Stimulated activated CD4-positive, alpha-beta T cell treated with anti-CD3 and anti-CD28 coated beads, Interleukin-4, amount 100 ng/mL, for 4 hours (primary cell): ENCODE measurements around the gene IAH1.

ENCODE experiments used
- DNase-seq, 2 experiments: peaks; one replicate each; pipeline ENCODE4 v3.0.0-alpha.2; 2020

IAH1 gene

GRCh38 chr2:9535177-9535576, 60.8 kb downstream of the IAH1 start:
- DNase-seq: no peak

GRCh38 chr2:9536504-9536903, 62.2 kb downstream of the IAH1 start:
- no peak for DNase-seq

DNA sequence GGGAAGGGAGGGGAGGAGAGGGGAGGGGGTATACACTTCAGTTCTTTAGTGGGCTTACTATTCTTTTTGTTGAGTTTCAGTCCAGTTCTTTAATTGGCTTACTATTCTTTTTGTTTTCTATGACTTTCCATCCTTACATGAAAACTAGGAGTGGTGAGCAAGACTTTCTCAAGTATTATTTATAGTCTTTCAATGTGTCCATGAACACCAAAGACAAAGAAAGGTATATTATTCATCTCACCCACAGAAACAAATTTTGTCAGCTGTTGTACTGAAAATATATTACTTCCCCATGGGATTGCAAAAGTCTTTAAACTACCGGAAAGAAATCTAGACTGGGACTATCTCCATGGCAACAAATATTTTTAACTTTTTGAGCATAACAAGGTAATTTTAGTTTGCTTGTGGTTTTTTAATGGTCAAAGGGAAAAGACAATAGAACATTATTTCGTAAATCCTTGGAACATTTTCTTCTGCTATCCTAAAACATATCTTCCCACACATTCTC, 63.7 kb downstream of the IAH1 start:
- no peak for DNase-seq
